Mesodermal cell (in vitro differentiated cells): ENCODE measurements around the gene MAPK8IP3.
A peak's percentile ranks its signal among the peaks of the same experiment; 100 is the strongest.

Source experiments
- H3K27ac ChIP-seq: 2 replicates; pipeline ENCODE4 v1.7.0; 2013; ENCODE audit warnings: mild to moderate bottlenecking, low read depth, low read length, moderate library complexity; ENCODE audit not compliant: severe bottlenecking
- H3K36me3 ChIP-seq: 2 replicates; pipeline ENCODE4 v1.7.1; 2013; ENCODE audit warnings: mild to moderate bottlenecking, low read length, moderate library complexity; ENCODE audit not compliant: control insufficient read depth, insufficient read depth
- H3K4me1 ChIP-seq: one replicate; pipeline ENCODE4 v1.7.1; 2013; ENCODE audit warnings: mild to moderate bottlenecking, low read length; ENCODE audit not compliant: insufficient read depth, control insufficient read depth, poor library complexity, severe bottlenecking
- H3K4me3 ChIP-seq: 2 replicates; pipeline ENCODE4 v1.7.0; 2013; ENCODE audit warnings: low read length, control low read depth, mild to moderate bottlenecking; ENCODE audit not compliant: insufficient read depth, poor library complexity, severe bottlenecking; ENCODE audit errors: extremely low read depth
- H3K9me3 ChIP-seq: 2 replicates; pipeline ENCODE4 v1.7.1; 2013; ENCODE audit warnings: mild to moderate bottlenecking, low read length, moderate library complexity; ENCODE audit not compliant: control insufficient read depth
- WGBS, 2 experiments: methylation state at CpG; one replicate each; pipeline ENCODE4 v1.1.5; 2013; ENCODE audit warnings: missing lambda C conversion rate in 2 of 2; ENCODE audit not compliant: insufficient coverage in 2 of 2; 5-methylcytosine and 5-hydroxymethylcytosine counted together

MAPK8IP3 gene

GRCh38 chr16:1740234-1740633 is 34.2 kb downstream of the MAPK8IP3 start:
- 97 to 98% methylated on average over 33 of the region's 33 CpGs for WGBS, 2 experiments
- Histone ChIP-seq H3K4me3 (no peak overlapping the region), H3K27ac (no peak overlapping the region), H3K4me1 (peaks cover 5% of the 10 kb centered on the region), H3K36me3 (peaks cover 29% of the 10 kb centered on the region), H3K9me3 (peaks cover 15% of the 10 kb centered on the region)

DNA sequence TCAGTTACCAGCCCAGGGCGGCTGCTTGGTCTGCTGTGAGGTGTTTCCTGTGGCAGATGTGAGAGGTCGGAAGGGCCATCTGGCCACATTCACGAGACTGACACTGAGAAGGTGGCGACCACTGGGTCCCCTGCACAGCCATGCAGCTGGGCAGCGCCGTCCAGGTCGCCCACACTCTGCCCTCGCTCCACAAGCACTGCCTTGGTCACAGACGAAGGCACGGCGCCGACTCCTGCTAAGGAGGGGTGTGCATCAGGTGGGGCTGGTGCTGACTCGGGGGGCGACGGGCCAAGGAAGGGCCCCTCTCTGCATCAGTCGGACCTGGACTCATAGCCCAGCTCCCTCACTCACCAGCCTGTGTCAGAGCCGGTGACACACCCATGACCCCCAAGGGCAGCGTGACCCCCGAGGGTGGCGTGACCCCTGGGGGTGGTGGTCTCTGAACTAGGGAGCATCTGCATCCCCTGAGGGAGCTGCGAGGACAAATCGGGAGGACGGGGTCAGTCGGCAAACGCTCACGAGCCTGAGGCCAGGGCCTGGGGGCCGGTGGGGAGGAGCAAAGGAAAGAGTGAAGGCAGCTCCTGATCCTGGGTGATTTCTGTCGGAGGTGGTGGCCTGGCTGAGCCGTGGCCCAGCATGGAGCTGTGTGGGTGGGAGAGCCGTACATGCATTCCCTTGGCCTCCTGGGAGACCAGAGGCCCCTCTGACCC is 34.9 kb downstream of the MAPK8IP3 start:
- Histone ChIP-seq H3K9me3 (peaks cover 15% of the 10 kb centered on the region), H3K4me1 (peaks cover 12% of the 10 kb centered on the region), H3K36me3 (peaks cover 32% of the 10 kb centered on the region), H3K4me3 (no peak overlapping the region), H3K27ac (no peak overlapping the region)
- 91 to 94% methylated on average over 25 to 27 of the region's 30 CpGs for WGBS, 2 experiments

GRCh38 chr16:1741553-1742165 is 35.7 kb downstream of the MAPK8IP3 start:
- Histone ChIP-seq H3K4me3 (no peak overlapping the region), H3K36me3 (peaks cover 34% of the 10 kb centered on the region), H3K9me3 (peaks cover 14% of the 10 kb centered on the region), H3K4me1 (peaks cover 19% of the 10 kb centered on the region), H3K27ac (no peak overlapping the region)
- 91 to 94% methylated on average over 11 to 18 of the region's 19 CpGs for WGBS, 2 experiments

DNA sequence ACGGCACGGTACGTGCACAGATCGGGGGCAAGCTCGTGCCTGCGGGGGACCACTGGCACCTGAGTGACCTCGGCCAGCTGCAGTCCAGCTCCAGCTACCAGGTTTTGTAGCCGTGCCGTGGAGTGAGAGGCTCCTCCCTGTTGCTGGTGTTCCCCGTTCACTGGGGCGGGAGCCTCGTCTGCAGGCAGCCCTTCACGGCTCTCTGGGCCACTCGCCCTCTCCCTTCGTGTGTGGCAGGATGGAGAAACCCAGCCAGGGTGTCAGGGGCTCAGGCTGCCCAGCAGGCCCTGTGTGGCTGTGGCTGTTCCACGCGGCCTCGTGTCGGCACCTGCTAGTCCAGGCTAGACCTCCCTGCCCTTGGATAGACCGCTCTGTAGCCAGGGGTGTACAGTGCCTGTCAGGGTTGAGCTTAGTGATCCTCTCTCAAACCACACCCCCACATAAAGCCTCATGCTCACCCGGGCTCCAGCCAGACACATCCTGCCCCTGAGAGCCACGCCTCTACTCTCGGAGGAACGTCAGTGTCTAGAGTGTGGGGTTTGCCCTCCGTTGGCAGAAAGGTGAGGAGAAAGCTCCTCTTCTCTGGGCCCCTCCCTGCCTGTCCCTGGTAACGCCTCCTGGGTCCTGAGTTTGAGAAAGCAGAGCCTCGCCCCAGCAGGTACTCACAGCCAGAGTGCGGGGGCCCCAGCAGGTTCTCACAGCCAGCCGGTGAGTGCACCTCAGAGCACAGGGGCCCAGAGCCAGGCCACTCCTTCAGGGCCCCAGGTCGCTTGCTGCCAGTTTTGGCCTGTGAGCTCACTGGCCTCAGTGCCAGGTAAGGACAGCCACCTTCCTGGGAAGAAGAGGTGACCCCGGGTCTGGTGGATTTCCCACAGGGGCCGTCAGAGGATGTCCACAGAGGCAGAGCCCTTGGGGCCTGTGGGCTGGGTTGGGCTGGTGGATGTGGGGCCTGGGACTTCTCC is 37.7 kb downstream of the MAPK8IP3 start:
- Histone ChIP-seq H3K36me3 (peaks cover 54% of the 10 kb centered on the region), H3K4me3 (no peak overlapping the region), H3K9me3 (peaks cover 3% of the 10 kb centered on the region), H3K4me1 (peaks cover 24% of the 10 kb centered on the region), H3K27ac (no peak overlapping the region)
- 95 to 96% methylated on average over 25 to 30 of the region's 32 CpGs for WGBS, 2 experiments

GRCh38 chr16:1744338-1744840 is 38.4 kb downstream of the MAPK8IP3 start:
- WGBS, 2 experiments = 92 to 93% methylated on average over 15 to 19 of the region's 24 CpGs
- H3K36me3 ChIP-seq = peaks cover 61% of the 10 kb centered on the region
- H3K27ac ChIP-seq = no peak overlapping the region
- no peaks in the 10 kb centered on the region for H3K9me3 ChIP-seq
- no peak overlapping the region for H3K4me3 ChIP-seq
- H3K4me1 ChIP-seq = peaks cover 24% of the 10 kb centered on the region

- Histone ChIP-seq H3K4me3 (no peak overlapping the region), H3K4me1 (peaks cover 24% of the 10 kb centered on the region), H3K9me3 (no peaks in the 10 kb centered on the region), H3K27ac (peak overlapping the region; percentile 94), H3K36me3 (peaks cover 64% of the 10 kb centered on the region)
- WGBS, 2 experiments = 95 to 96% methylated on average over 24 of the region's 25 CpGs
These were observed 39.3 kb downstream of the MAPK8IP3 start for GRCh38 chr16:1745181-1745899.

- no peaks in the 10 kb centered on the region for H3K9me3 ChIP-seq
- H3K4me3 ChIP-seq = no peak overlapping the region
- WGBS, 2 experiments = 95 to 96% methylated on average over 24 to 29 of the region's 29 CpGs
- peaks cover 24% of the 10 kb centered on the region for H3K4me1 ChIP-seq
- peak overlapping the region; percentile 94 for H3K27ac ChIP-seq
- H3K36me3 ChIP-seq = peaks cover 68% of the 10 kb centered on the region
These were observed 40.1 kb downstream of the MAPK8IP3 start for GRCh38 chr16:1745900-1746692.

GRCh38 chr16:1746693-1747195 is 40.7 kb downstream of the MAPK8IP3 start:
- Histone ChIP-seq H3K9me3 (no peaks in the 10 kb centered on the region), H3K27ac (peak overlapping the region; percentile 94), H3K4me3 (no peak overlapping the region), H3K4me1 (peaks cover 24% of the 10 kb centered on the region), H3K36me3 (peaks cover 74% of the 10 kb centered on the region)
- whole genome bisulfite sequencing, 2 experiments = 96% methylated on average over 25 to 31 of the region's 31 CpGs

- H3K4me1 ChIP-seq = peaks cover 24% of the 10 kb centered on the region
- H3K4me3 ChIP-seq = no peak overlapping the region
- 94 to 99% methylated on average over 10 to 11 of the region's 11 CpGs for WGBS, 2 experiments
- H3K9me3 ChIP-seq = no peaks in the 10 kb centered on the region
- H3K27ac ChIP-seq = no peak overlapping the region
- peaks cover 83% of the 10 kb centered on the region for H3K36me3 ChIP-seq
These were observed 41.9 kb downstream of the MAPK8IP3 start for GRCh38 chr16:1747934-1748333.
